Liver (tissue), 9 donors: ENCODE data around the gene GPX7. TPM values are rescaled to one million over a fixed set of nuclear protein-coding genes. Genes with fewer than 3 reads are reported as not detected.

ENCODE experiments used
- DNase-seq: peaks from one replicate; pipeline ENCODE4 v3.0.0-alpha.2; 2017; ENCODE audit warnings: low spot score
- H3K27ac ChIP-seq, 2 donors: one replicate each; pipeline ENCODE4 v1.7.0; 2013; ENCODE audit warnings: inconsistent platforms in 2 of 2, low read length in 2 of 2, control low read depth in 1 of 2, low read depth in 1 of 2, mild to moderate bottlenecking in 1 of 2
- H3K27me3 ChIP-seq, 4 donors: one replicate each; pipeline versions ENCODE4 v1.6.1 to v1.7.0; 2013; ENCODE audit warnings: low read length in 3 of 4, inconsistent platforms in 1 of 4, mild to moderate bottlenecking in 1 of 4, moderate library complexity in 1 of 4; ENCODE audit not compliant: control insufficient read depth in 4 of 4, insufficient read depth in 4 of 4
- H3K36me3 ChIP-seq, 4 donors: one replicate each; pipeline versions ENCODE4 v1.6.1 to v1.7.0; 2013; ENCODE audit warnings: low read length in 3 of 4, mild to moderate bottlenecking in 3 of 4, low read depth in 1 of 4, moderate library complexity in 1 of 4; ENCODE audit not compliant: control insufficient read depth in 4 of 4, insufficient read depth in 3 of 4
- H3K4me1 ChIP-seq, 4 donors: one replicate each; pipeline versions ENCODE4 v1.6.1 to v1.7.0; 2013; ENCODE audit warnings: low read length in 3 of 4, mild to moderate bottlenecking in 3 of 4, moderate library complexity in 1 of 4; ENCODE audit not compliant: control insufficient read depth in 4 of 4, insufficient read depth in 4 of 4
- H3K4me3 ChIP-seq, 3 donors: one replicate each; pipeline versions ENCODE4 v1.6.1 to v1.7.0; 2013; ENCODE audit warnings: low read length in 3 of 3, control low read depth in 1 of 3, low read depth in 1 of 3, mild to moderate bottlenecking in 1 of 3
- H3K9ac ChIP-seq, 2 donors: one replicate each; pipeline ENCODE4 v1.7.0; 2013; ENCODE audit warnings: low read length in 2 of 2, mild to moderate bottlenecking in 2 of 2, moderate library complexity in 2 of 2, control low read depth in 1 of 2, low read depth in 1 of 2
- H3K9me3 ChIP-seq, 4 donors: one replicate each; pipeline versions ENCODE4 v1.6.1 to v1.7.0; 2013; ENCODE audit warnings: low read length in 3 of 4; ENCODE audit not compliant: control insufficient read depth in 4 of 4
- CTCF ChIP-seq: fragments of 150-350 bp; IDR thresholded peaks from 2 replicates; pipeline ENCODE4 v1.5.1; 2017; ENCODE audit warnings: improper control_type of control experiment, low read depth, low read length; ENCODE audit not compliant: missing input control
- EGR1 ChIP-seq, 2 donors: IDR thresholded peaks; 2 replicates each; pipeline ENCODE4 v1.6.1; 2016 to 2018; ENCODE audit warnings: antibody characterized with exemption in 2 of 2, low read depth in 2 of 2
- FOXA2 ChIP-seq: IDR thresholded peaks from 2 replicates; pipeline ENCODE4 v1.6.1; 2016; ENCODE audit warnings: antibody characterized with exemption
- GABPA ChIP-seq, 2 donors: IDR thresholded peaks in 1 of 2; conservative IDR thresholded peaks in 1 of 2; 2 replicates each; pipeline ENCODE4 v1.6.1; 2016; ENCODE audit warnings: antibody characterized with exemption in 2 of 2, mild to moderate bottlenecking in 1 of 2, moderate library complexity in 1 of 2
- HNF4G ChIP-seq: IDR thresholded peaks from 2 replicates; pipeline ENCODE4 v1.6.1; 2016; ENCODE audit warnings: antibody characterized with exemption
- JUND ChIP-seq, 2 donors: IDR thresholded peaks; 2 replicates each; pipeline ENCODE4 v1.6.1; 2016; ENCODE audit warnings: antibody characterized with exemption in 2 of 2
- NR2F2 ChIP-seq: IDR thresholded peaks from 2 replicates; pipeline ENCODE4 v1.6.1; 2016; ENCODE audit warnings: antibody characterized with exemption
- RAD21 ChIP-seq, 2 donors: IDR thresholded peaks; 2 replicates each; pipeline ENCODE4 v1.6.1; 2016; ENCODE audit warnings: antibody characterized with exemption in 2 of 2, mild to moderate bottlenecking in 2 of 2
- RXRA ChIP-seq, 2 donors: IDR thresholded peaks; 2 replicates each; pipeline ENCODE4 v1.6.1; 2017 to 2018; ENCODE audit warnings: antibody characterized with exemption in 2 of 2, mild to moderate bottlenecking in 1 of 2
- TAF1 ChIP-seq: conservative IDR thresholded peaks from 2 replicates; pipeline ENCODE4 v1.6.1; 2016; ENCODE audit warnings: antibody characterized with exemption, mild to moderate bottlenecking
- YY1 ChIP-seq: IDR thresholded peaks from 2 replicates; pipeline ENCODE4 v1.6.1; 2016; ENCODE audit warnings: antibody characterized with exemption, mild to moderate bottlenecking
- WGBS: extraction: QIAGEN DNeasy Blood & Tissue Kit; methylation state at CpG from one replicate; pipeline ENCODE4 v1.1.7; 2013; 5-methylcytosine and 5-hydroxymethylcytosine counted together
- polyA plus RNA-seq, 2 donors: library from polyadenylated mRNA; stranded (reverse) in 1 of 2; unstranded in 1 of 2; fragments of 200-250 nt in 1 of 2; fragments of >200 nt in 1 of 2; fragmentation: Nextera tagmentation in 1 of 2; extraction: Ambion mirVana in 1 of 2; gene quantifications; one replicate each; pipeline versions ENCODE4 v1.2.1 to v1.2.3, GENCODE V29; 2013 to 2015
- total RNA-seq, 2 donors: library from RNA; depleted of rRNA; stranded (reverse); fragments of >200 nt; gene quantifications; one replicate each; pipeline ENCODE4 v1.2.3, GENCODE V29; 2014
- TF ChIP-seq, protein P1 (sequence below): IDR thresholded peaks from 2 replicates; pipeline ENCODE4 v1.6.1; 2016; ENCODE audit warnings: antibody characterized with exemption, mild to moderate bottlenecking
- donor health status: healthy.
- donor health status: healthy.
- donor health status: healthy.
- donor health status: healthy.
- donor health status: healthy.

GPX7 gene
- total and polyA plus RNA-seq, 4 donors = 3.9 to 33.0 (median 5.8) TPM

DNA sequence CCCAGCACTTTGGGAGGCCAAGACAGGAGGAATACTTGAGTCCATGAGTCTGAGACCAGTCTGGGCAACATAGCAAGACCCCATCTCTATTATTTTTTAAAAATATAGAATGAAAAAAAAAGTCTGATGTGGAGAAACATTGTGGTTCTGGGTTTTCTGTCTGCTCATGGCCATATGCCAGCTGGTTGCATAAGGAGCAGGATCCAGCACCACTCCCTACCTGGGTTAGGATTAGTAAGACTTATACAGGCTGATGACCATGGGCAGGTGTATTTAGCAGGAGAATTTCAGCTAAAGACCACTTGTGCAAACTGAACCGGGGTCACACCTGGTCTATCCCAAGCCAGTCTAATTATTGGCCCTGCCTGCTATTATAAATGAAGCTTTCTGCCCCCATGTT lies 16.7 kb upstream of the GPX7 start:
- Histone ChIP-seq H3K4me3 (no peak overlapping the region), H3K9ac (no peak overlapping the region), H3K4me1 (no peaks in the 10 kb centered on the region), H3K27me3 (no peaks in the 10 kb centered on the region), H3K27ac (no peak overlapping the region), H3K36me3 (no peaks in the 10 kb centered on the region), H3K9me3 (no peaks in the 10 kb centered on the region)
- DNase-seq = no peak
- 72% methylated on average over 1 of the region's 1 CpG for WGBS
- TF ChIP-seq YY1 = no peak
- no peak for TF ChIP-seq EGR1 (IDR thresholded peaks at IDR 0.05; ENCODE audit: low read depth in 2 of 2)
- TF ChIP-seq GABPA (IDR thresholded peaks at IDR 0.05 in 1 of 2, conservative IDR thresholded peaks at IDR 0.05 in 1 of 2) = no peak
- TF ChIP-seq TAF1 = no peak
- no peak for TF ChIP-seq RXRA (IDR thresholded peaks at IDR 0.05)
- TF ChIP-seq FOXA2 = no peak
- TF ChIP-seq, protein P1, sequence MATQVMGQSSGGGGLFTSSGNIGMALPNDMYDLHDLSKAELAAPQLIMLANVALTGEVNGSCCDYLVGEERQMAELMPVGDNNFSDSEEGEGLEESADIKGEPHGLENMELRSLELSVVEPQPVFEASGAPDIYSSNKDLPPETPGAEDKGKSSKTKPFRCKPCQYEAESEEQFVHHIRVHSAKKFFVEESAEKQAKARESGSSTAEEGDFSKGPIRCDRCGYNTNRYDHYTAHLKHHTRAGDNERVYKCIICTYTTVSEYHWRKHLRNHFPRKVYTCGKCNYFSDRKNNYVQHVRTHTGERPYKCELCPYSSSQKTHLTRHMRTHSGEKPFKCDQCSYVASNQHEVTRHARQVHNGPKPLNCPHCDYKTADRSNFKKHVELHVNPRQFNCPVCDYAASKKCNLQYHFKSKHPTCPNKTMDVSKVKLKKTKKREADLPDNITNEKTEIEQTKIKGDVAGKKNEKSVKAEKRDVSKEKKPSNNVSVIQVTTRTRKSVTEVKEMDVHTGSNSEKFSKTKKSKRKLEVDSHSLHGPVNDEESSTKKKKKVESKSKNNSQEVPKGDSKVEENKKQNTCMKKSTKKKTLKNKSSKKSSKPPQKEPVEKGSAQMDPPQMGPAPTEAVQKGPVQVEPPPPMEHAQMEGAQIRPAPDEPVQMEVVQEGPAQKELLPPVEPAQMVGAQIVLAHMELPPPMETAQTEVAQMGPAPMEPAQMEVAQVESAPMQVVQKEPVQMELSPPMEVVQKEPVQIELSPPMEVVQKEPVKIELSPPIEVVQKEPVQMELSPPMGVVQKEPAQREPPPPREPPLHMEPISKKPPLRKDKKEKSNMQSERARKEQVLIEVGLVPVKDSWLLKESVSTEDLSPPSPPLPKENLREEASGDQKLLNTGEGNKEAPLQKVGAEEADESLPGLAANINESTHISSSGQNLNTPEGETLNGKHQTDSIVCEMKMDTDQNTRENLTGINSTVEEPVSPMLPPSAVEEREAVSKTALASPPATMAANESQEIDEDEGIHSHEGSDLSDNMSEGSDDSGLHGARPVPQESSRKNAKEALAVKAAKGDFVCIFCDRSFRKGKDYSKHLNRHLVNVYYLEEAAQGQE = no peak
- no peak for TF ChIP-seq CTCF
- no peak for TF ChIP-seq RAD21 (IDR thresholded peaks at IDR 0.05)
- no peak for TF ChIP-seq JUND (IDR thresholded peaks at IDR 0.05)
- no peak for TF ChIP-seq HNF4G

- no peaks in the 10 kb centered on the region for H3K9me3 ChIP-seq
- H3K9ac ChIP-seq = no peak overlapping the region
- no peaks in the 10 kb centered on the region for H3K36me3 ChIP-seq
- H3K27me3 ChIP-seq = no peaks in the 10 kb centered on the region
- H3K4me3 ChIP-seq = no peak overlapping the region
- no peak for DNase-seq
- TF ChIP-seq YY1 (no peak), TAF1 (no peak), EGR1 (IDR thresholded peaks at IDR 0.05; ENCODE audit: low read depth in 2 of 2) (no peak), GABPA (IDR thresholded peaks at IDR 0.05 in 1 of 2, conservative IDR thresholded peaks at IDR 0.05 in 1 of 2) (no peak), JUND (IDR thresholded peaks at IDR 0.05) (no peak), FOXA2 (no peak), RAD21 (IDR thresholded peaks at IDR 0.05) (no peak), NR2F2 (no peak), HNF4G (no peak)
- TF ChIP-seq, protein P1 = no peak
- H3K27ac ChIP-seq = no peak overlapping the region
- H3K4me1 ChIP-seq = no peaks in the 10 kb centered on the region
Measured at GRCh38 chr1:52588027-52588426, 14.1 kb upstream of the GPX7 start.
